Stimulated activated naive CD4-positive, alpha-beta T cell (primary cell): ENCODE data around the gene DMD.
"Not testable (repeated sequence)": the region's sequence is repeated elsewhere in the genome, so short reads cannot be mapped to it uniquely, and the experiment has no call there.

Source experiments
- DNase-seq, 6 experiments: peaks; one replicate each; lab custom pipeline; 2025; lab: John Stamatoyannopoulos, UW

The DMD gene

DNA sequence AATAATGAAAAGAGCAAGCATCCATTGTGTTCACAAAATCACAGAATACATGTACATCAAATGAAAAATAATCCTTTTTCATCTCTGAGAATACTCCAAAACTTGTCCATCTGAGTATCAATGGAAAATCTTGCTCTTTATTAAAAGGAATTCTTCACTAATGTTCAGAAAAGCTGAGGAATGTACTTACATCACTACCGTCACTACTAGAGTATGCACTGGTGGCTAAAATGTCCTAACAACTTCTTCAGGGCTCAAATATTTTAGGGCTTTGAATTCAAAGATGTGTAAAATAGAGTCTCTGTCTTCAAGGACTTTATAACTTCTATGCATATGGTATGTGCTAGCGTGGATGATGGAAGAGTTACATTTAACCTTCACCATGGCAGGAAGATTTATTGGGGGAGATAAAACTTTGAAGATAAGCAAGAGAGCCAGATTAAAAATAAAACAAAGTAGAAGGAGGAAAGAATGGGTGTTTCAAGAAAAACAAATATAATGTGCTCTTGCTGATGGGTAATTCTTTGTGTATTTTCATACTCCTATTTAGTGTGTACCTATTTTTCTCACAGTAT lies 55.1 kb downstream of the DMD start:
- no peak for DNase-seq

GRCh38 chrX:33149580-33149979 lies 61.8 kb downstream of the DMD start:
- DNase-seq = no peak

DNA sequence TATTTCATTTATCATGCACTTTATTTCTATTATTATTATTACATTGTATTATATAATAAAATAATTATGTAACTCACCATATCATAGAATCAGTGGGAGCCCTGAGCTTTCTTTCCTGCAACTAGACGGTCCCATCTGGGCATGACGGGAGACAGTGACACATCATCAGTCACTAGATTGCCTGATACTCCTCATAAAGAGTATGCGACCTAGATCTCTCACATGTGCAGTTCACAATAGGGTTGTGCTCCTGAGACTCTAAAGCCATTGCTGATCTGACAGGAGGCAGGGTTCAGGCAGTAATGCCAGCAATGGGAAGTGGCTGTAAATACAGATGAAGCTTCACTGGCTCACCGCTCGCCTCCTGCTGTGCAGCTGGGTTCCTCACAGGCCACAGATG lies 62.3 kb downstream of the DMD start:
- DNase-seq = no peak

DNA sequence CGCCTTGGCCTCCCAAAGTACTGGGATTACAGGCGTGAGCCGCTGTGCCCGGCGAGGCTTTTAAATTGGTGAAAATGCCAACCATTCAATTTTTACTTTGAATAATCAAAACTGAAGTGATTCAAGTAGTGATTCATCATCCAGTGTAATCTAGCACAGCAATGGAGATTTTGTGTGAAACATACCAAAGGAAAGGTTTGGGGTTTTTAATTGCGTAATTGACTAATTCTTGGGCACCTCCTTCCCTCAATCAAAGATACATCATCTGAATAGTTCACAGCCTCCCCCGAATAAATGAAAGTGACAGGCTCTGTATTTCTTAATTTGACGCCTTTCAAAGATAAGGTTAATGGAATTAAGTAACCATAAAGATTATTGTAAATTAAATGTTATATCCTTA lies 69.0 kb downstream of the DMD start:
- DNase-seq = no peak

- DNase-seq = no peak
Observed at GRCh38 chrX:33138677-33139249, 72.6 kb downstream of the DMD start.

- DNase-seq = no peak
Observed at GRCh38 chrX:33134164-33134563, 77.2 kb downstream of the DMD start.

GRCh38 chrX:33133320-33133719 lies 78.0 kb downstream of the DMD start:
- no peak for DNase-seq

GRCh38 chrX:33132569-33132968 lies 78.8 kb downstream of the DMD start:
- DNase-seq = no peak

GRCh38 chrX:33129607-33130006 lies 81.7 kb downstream of the DMD start:
- no peak for DNase-seq

DNA sequence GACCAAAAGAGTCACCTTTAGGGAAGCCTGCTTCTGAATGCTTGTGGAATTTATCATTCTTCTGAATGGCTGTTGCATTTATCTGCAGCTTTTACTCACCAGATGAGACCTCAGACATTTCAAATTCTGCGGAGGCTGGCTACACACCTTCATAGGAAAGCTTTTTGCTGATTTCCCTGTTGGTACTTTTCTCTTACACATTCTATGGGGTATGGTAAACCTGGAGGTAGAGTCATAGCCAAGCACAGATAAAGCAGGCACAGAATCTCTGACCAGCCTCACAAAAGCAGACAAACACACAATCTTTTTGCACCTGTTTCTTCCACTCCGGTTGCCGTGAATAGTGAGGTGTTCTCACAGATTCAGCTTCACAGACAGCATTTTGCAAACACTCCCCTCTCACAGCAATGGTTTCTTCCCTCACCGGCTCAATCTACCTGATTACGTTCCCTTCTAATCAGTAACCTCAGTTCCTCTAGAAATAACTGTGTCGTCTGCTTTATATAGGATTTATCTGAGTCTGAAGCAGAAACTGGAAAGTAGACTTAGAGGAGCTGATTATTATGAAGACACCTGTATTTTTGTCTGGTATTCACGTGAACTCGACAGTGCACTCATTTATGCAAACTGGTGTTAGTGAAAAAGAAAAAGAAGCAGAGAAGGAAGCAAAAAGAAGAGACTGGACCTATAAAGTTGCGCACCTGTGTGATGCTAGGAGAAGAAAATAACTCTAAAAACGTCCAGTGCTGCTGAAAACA lies 83.1 kb downstream of the DMD start:
- no peak for DNase-seq

DNA sequence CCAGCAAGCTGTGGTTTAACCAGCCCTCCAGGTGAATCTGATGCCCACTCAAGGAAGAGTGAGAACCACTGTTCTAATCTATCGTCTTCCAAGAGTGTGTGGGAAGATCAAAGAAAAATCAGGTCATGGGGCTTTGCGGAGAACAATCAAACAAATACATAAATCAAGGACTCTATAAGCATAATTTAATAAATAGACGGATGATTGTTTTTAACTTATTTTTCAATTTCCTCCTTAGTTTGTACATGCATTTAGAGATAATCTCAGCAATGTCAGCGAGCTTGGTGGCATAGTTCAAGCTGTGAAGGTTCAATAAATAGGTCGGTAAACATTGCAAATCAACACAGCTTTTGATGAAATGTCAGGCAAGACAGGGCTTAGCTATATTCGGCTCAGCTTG lies 84.9 kb downstream of the DMD start:
- DNase-seq = no peak

- no peak for DNase-seq
Observed at GRCh38 chrX:33109858-33110257, 101.5 kb downstream of the DMD start.

- DNase-seq = no peak
Observed at GRCh38 chrX:33106737-33107136, 104.6 kb downstream of the DMD start.

DNA sequence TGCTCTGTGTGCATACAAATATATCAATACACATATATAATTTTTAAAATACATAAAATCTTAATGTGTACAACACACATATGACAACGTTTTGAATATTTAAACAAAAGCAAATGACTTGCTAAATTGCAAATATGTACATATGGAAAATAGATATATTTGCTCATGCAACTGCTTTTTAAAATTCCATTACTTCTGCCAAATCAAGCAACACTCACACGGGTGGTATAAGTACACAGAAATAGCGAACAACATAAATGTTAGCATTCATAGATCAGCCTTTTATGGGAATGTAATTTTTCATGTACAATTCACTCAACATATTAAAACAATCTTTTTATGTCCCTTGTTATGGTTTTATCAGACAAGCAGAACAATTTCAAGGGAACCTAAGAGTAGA lies 116.3 kb downstream of the DMD start:
- DNase-seq = no peak

DNA sequence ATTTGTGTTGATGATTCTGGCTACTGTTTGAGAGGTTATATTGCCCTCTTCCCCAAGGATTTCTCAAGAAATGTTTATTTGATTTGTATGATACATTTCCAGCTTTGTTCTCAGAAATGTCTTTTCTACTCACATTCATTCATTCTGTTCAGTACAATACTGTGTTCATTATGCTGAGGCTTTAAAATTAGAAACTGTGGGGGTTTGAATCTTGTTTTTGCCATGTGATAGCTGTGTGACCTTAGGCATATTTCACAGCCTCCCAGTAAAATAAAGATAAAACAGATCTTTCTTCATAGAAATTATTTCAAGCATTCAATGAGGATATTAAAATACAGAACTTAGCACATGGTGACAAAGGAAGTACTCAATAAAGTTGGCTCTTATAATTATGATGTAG lies 123.9 kb downstream of the DMD start:
- no peak for DNase-seq

DNA sequence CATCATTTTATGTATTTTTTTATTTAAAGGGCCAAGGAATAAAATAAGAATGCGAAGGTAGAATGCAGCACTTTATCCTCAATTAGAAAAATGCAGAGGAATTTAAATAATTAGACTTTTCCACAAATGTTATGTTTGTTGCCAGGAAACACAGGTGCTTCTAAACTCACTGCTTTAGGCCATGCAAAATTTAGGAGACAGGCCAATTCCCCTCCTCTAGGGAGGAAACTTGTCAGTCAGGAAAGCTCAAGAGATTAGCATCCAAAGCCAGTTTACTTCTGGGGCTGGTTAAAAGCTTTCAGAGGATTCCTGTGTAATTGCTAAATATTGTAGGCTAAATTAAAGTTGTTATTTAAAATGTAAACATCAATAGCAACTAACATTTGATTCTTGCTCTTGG lies 124.5 kb downstream of the DMD start:
- no peak for DNase-seq

GRCh38 chrX:33082371-33082770 lies 129.0 kb downstream of the DMD start:
- DNase-seq = no peak

DNA sequence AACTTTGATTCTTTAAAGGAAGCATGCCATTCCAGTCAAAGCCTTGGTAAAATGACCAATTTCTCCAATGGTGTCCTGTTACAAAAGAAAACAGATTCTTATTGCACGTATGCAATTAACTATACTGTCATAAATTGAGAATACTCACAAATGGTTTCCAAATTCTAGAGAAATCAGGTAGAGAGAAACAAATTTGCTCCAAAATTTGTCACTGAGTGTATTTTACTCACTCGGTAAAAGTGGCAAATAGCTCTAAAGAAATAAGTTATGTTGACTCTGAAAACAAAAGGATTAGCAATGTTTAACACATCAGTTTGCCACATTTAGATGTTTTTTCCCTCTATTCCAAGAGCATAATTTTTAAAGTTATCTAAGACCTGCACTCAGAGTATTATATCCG lies 133.1 kb downstream of the DMD start:
- no peak for DNase-seq

GRCh38 chrX:33073660-33074059 lies 137.7 kb downstream of the DMD start:
- DNase-seq = not testable (repeated sequence)

DNA sequence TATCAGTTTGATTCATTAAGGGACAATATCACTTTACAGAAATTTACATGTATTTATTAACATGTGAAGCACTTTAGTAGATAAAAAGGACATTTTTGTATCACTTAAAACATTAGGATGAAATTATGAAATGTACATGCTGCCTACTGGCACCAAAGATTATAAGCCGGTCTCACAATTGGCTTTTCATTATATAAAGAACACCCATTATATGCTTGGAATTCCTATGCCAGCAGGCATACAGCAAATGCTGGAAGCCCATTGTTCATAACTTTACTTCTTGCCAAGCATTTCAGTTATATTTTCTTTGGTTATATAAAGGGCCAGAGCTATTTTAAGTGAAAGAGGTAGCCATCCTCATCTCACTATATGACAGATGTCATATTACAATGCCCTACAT lies 145.9 kb downstream of the DMD start:
- DNase-seq = no peak

GRCh38 chrX:33062041-33062440 lies 149.3 kb downstream of the DMD start:
- no peak for DNase-seq

DNA sequence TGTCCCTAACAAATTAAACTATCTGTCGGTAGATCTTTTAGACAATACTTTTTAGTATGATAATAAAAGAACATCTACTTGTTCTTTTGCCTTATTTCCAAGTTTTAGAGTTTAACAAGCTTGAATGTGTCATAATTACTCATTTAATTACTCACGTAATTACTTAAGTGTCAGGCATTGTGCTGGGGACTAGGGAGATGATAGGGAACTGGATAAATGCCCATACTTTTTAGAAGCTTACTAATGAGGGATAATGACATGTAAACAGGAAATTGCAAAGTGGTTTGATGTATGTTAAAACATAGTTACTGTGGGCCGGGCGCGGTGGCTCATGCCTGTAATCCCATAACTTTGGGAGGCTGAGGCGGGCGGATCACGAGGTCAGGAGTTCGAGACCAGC lies 158.3 kb downstream of the DMD start:
- DNase-seq = no peak

DNA sequence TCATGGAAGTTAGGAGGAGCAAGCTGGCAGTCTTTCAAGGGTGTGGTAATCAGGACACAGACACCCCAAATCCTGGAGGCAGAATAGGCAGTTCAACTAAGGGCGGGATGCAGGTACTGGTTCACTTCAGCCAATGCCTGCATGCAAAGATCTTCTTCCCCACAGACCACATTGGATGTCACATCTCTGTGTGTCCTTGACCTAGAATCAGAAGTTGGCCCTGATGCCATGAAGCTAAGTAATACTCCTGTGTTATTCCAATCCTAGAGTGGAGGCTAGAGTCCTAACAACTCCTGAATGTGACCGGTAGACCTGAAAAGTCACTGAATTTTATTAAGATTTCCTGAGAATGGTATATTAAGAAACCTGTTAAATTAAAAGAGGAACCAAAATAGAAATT lies 165.5 kb downstream of the DMD start:
- no peak for DNase-seq

- no peak for DNase-seq
Observed at GRCh38 chrX:33045245-33045644, 166.1 kb downstream of the DMD start.
